WTC11 (cell line): Measurements from ENCODE around the gene NDUFAF2.

ENCODE experiments used
- CTCF ChIP-seq: fragments of 200-600 bp; IDR thresholded peaks from 2 replicates; pipeline ENCODE4 v1.8.0; 2022; ENCODE audit warnings: antibody characterized with exemption
- ETV6 ChIP-seq: sonication (generic); formaldehyde crosslinking; IDR thresholded peaks from 2 replicates; pipeline ENCODE4 v1.8.1; 2022; ENCODE audit warnings: mild to moderate bottlenecking, missing genetic modification reagents
- JUN ChIP-seq: sonication (generic); formaldehyde crosslinking; IDR thresholded peaks from 2 replicates; pipeline ENCODE4 v1.8.0; 2023; ENCODE audit warnings: mild to moderate bottlenecking, missing genetic modification reagents
- MAX ChIP-seq: sonication (generic); formaldehyde crosslinking; IDR thresholded peaks from 2 replicates; pipeline ENCODE4 v1.8.0; 2022; ENCODE audit warnings: mild to moderate bottlenecking, missing genetic modification reagents
- MXD4 ChIP-seq: fragments of 250-450 bp; sonication (Bioruptor Pico); IDR thresholded peaks from 2 replicates; pipeline ENCODE4 v1.8.0; 2021; ENCODE audit warnings: mild to moderate bottlenecking, moderate library complexity, borderline replicate concordance
- TEAD4 ChIP-seq: sonication (generic); formaldehyde crosslinking; IDR thresholded peaks from 2 replicates; pipeline ENCODE4 v1.8.0; 2022; ENCODE audit warnings: mild to moderate bottlenecking, missing genetic modification reagents
- USF1 ChIP-seq: sonication (generic); formaldehyde crosslinking; IDR thresholded peaks from 2 replicates; pipeline ENCODE4 v1.8.0; 2022; ENCODE audit warnings: mild to moderate bottlenecking, missing genetic modification reagents
- USF2 ChIP-seq: sonication (generic); formaldehyde crosslinking; IDR thresholded peaks from 2 replicates; pipeline ENCODE4 v1.8.1; 2023; ENCODE audit warnings: mild to moderate bottlenecking, missing genetic modification reagents, moderate library complexity
- ZBTB43 ChIP-seq: sonication (generic); formaldehyde crosslinking; IDR thresholded peaks from 2 replicates; pipeline ENCODE4 v1.8.1; 2023; ENCODE audit warnings: mild to moderate bottlenecking, missing genetic modification reagents
- ZNF232 ChIP-seq: sonication (generic); formaldehyde crosslinking; IDR thresholded peaks from 2 replicates; pipeline ENCODE4 v1.8.0; 2022; ENCODE audit warnings: mild to moderate bottlenecking, missing genetic modification reagents

- no peak for TF ChIP-seq TEAD4 (CRISPR knock-in tag)
- TF ChIP-seq MXD4 (CRISPR knock-in tag) = no peak
- TF ChIP-seq USF1 (CRISPR knock-in tag) = no peak
- no peak for TF ChIP-seq CTCF
- TF ChIP-seq ZNF232 (CRISPR knock-in tag) = no peak
- TF ChIP-seq ZBTB43 (CRISPR knock-in tag) = no peak
- TF ChIP-seq MAX (CRISPR knock-in tag) = no peak
- TF ChIP-seq ETV6 (CRISPR knock-in tag) = no peak
- TF ChIP-seq JUN = no peak
- no peak for TF ChIP-seq USF2 (CRISPR knock-in tag)
Measured at GRCh38 chr5:60929024-60929423, 16.0 kb upstream of the NDUFAF2 start.
